GM19324 (cell line): ENCODE data around the gene RFX1.
A peak's percentile ranks its signal among the peaks of the same experiment; 100 is the strongest.

Experiments
- ATAC-seq: cut with Tn5 transposase; IDR thresholded peaks from one replicate; pipeline ENCODE4 v1.9.1; 2021; ENCODE audit warnings: mild to moderate bottlenecking, moderate library complexity; ENCODE audit not compliant: unreplicated experiment, low FRiP score

The RFX1 gene

DNA sequence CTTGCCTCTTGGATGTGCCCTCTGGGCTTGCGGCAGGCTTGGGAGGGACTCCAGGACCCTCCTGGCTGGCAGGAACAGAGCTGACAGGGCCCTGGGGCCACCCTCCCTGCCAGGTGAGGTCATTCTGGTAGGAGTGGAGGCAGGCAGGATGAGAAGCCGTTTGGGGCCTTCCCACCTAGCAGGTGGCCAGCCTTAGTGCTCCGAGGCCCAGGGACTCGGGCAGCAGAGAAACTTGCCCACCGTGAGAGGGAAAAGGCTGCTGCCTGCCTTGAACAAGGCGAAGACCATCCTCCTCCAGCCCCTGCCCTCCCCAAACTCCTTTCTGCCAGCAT is 8.5 kb downstream of the RFX1 start:
- ATAC-seq = no peak

DNA sequence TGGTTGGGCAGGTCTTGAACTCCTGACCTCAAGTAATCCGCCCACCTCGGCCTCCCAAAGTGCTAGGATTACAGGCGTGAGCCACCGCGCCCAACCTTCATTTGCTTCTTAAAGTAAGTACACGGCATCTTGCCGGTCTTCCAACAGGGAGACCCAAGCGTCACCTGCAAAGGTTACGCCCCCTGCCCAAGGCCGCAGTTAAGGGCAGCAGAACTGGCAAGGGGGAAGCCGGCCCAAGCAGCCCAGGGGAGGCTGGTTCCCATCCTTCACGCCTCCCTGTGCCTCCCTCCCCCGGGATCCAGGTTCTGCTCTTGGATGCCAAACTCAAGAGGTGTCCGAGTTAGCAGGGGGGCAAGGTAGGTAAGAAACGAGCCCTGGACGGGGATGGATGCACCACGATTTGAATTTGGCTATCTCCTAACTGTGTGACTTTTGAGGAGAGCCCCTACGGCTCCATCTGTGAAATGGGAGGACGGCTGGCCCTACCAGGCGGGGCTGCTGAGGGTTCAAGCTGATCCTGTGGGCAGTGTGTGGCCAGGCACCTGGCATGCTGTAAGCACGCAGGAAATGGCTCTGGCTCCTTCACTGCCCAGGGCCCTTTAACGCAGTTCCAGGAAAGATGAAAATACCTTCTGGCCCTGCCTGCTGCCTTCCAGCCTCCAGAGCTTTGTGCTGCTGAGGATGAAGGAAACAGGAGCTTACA is 9.0 kb downstream of the RFX1 start:
- ATAC-seq = no peak

DNA sequence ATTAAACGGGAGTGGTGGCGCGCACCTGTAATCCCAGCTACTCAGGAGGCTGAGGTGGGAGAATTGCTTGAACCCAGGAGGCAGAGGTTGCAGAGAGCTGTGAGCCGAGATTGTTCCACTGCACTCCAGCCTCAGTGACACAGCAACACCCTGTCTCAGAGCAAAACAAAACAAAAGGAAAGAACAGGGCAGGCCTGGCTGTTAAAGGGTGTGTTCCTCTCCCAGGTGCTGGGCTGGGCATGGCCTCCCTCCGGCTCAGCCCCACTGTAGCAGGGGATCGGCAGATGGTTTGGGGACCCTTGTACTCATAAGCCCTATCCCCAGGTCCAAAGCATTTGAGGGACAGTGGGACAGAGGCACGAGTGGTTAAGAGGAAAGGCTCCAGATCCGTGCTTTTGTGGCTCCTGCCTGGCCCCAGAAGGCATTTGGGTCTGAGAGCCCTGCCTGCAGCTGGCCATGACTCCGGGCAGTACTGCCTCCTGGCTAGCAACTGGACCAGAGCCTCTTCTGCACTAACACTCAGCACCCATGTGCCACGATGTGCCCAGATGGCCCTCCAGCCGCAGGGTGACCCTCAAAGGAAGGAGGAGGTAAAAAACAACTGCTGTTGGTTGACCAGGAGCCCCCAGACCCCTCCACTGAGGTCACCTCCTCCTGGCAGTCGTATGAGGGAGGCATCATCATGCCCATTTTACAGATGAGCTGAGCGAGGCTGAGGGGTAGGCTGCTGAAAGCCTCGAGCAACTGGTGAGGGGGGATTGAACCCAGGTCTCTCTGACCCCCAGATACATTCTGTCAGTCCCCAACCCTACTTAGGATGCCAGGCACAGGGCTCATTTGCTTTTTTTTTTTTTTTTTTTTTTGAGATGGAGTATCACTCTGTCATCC is 10.0 kb downstream of the RFX1 start:
- no peak for ATAC-seq

GRCh38 chr19:13995017-13995728 is 10.9 kb downstream of the RFX1 start:
- ATAC-seq = no peak

DNA sequence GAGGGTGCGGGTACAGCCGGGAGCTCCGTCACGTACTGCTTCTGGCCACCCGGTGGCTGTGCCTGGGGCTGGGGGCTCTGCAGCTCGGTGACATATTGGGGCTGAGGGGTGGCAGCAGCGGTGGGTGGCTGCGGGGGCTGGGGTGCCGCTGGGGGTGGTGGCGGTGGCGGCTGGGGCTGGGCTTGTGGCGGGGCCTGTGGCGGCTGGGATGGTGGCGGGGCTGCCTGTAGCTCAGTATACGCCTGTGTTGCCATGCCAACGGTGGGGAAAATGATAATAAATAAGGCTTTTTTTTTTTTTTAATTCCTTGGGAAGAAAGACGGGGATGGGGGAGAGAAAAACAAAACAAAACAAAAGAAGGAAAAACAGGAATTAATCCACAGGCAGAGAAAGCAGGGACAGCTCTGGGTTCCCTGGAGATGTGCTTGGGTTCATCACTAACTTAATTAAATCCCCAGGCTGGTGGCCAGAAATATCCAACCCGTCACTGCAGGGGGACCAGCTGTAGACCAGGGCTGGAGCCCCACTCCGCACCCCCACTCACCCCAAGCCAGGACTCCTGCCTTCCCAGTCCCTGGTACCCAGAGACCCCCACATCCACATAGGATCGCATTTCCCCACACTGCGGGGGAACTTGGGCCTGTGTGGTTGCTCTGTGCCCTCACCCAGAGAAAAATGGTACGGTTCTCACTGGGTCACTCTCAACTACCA is 12.4 kb downstream of the RFX1 start:
- ATAC-seq = no peak

GRCh38 chr19:13992025-13992424 is 14.1 kb downstream of the RFX1 start:
- no peak for ATAC-seq

GRCh38 chr19:13990085-13990484 is 16.0 kb downstream of the RFX1 start:
- ATAC-seq = no peak

DNA sequence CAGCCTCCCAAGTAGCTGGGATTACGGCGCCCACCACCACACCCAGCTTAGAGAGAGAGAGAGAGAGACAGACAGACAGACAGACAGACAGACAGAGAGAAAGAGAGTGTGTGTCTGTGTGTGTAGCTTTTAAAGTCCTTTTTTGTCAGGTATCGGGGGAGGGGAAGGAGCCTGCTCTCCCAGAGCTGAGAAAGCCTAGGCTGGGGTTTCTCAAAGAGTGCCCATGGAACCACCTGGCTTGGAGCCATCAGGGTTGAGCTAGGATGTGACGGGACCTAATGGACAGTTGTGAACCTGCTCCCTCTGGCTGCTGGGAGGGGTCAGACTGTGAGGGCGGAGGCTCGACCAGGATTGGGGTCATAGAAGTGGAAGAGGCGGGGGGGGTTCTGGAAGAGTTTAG is 16.6 kb downstream of the RFX1 start:
- no peak for ATAC-seq

DNA sequence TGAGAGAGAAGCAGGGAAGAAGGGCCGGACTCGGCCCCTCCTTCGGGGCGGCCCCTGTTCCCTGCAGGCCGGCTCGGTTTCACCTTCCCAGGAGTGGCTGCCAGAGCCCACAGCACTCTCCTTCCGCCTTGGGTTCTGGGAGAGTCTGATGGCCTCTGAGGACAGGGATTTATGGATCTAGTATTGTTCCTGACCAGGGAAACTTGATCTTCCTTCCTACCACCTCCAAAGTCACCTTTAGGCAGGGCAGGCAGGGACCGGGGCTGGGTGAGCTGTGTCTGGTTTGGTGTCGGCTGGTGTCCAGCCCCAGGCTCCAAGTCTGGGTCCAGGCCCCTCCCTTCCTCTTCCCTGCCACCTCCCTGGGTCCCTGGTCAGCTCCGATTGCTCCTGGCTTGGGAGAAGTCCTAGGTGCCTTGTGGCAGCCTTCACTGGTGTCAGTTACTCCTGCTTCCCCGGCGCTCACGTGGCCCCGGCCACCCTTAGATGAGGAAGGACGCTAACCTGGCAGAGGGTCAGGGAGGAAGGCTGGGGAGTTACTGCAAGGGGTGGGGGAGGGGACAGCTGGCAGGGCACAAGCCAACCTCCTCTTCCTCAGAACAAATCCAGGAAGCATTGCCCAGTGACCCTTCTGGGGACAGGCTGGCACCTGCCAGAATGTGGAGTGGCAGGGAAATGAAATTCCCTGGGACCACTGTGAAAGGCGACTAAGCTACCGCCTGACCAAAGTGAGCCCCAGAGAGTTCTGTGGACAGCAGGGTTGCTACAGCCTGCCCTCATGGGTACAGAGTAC is 18.8 kb downstream of the RFX1 start:
- no peak for ATAC-seq

GRCh38 chr19:13986348-13986904 is 19.7 kb downstream of the RFX1 start:
- ATAC-seq = peak; percentile 75

DNA sequence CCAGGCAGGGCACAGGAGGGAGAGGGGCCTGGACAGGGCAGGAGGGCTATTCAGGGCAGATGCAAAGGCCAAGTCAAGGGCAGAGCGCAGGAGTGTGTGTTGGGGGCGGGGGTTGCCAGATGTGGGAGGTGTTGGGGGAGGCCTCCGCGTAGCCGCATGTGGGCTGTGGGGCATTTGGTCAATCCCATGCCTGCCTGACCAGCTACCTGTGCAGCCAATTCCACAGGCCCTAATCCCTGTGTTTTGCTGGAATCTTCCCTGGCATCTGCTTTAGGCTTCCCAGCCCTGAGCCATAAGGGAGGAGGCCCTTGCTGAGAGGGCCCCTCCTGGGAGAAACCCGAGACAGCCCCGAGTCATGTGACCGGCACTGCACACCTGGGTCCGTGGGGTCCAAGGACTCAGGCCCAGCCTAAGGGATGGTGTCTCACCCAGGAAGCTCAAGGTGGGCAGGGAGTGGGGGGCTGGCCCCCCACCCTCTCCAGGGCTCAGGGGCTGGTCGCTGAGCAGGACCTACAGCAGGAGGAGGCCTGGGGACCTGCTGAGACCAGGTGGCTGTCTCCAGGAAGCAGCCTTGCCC is 20.3 kb downstream of the RFX1 start:
- peak; percentile 20 for ATAC-seq

GRCh38 chr19:13984875-13985741 is 21.0 kb downstream of the RFX1 start:
- no peak for ATAC-seq

DNA sequence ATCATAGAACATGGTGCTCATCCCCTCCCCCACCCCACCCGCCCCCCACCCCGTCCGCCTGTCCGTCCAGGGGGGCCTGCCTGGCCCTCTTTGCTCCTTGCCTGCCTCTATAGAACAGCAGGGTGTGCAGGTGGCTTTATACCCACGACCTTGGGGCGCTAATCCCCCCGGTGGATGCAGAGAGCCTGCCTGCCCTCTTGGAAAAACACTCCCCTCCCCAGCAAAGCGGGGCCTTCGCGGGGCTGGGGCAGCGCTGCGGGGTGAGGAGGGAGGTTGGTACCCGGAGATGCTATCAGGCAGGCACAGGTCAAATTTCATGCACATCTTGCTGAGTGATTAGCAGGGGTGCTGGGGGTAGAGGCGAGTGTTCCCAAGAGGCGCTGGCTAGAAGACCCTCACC is 21.9 kb downstream of the RFX1 start:
- no peak for ATAC-seq

- ATAC-seq = no peak
Observed at GRCh38 chr19:13983213-13983889, 22.8 kb downstream of the RFX1 start.

- ATAC-seq = no peak
Observed at GRCh38 chr19:13982773-13983172, 23.3 kb downstream of the RFX1 start.

GRCh38 chr19:13981988-13982501 is 24.1 kb downstream of the RFX1 start:
- ATAC-seq = no peak

GRCh38 chr19:13981467-13981866 is 24.7 kb downstream of the RFX1 start:
- ATAC-seq = no peak

- ATAC-seq = no peak
Observed at GRCh38 chr19:13981021-13981420, 25.1 kb downstream of the RFX1 start.
